ENCODE results near the gene ASB13.
A peak's percentile ranks its signal among the peaks of the same experiment; 100 is the strongest.

ASB13 gene

DNA sequence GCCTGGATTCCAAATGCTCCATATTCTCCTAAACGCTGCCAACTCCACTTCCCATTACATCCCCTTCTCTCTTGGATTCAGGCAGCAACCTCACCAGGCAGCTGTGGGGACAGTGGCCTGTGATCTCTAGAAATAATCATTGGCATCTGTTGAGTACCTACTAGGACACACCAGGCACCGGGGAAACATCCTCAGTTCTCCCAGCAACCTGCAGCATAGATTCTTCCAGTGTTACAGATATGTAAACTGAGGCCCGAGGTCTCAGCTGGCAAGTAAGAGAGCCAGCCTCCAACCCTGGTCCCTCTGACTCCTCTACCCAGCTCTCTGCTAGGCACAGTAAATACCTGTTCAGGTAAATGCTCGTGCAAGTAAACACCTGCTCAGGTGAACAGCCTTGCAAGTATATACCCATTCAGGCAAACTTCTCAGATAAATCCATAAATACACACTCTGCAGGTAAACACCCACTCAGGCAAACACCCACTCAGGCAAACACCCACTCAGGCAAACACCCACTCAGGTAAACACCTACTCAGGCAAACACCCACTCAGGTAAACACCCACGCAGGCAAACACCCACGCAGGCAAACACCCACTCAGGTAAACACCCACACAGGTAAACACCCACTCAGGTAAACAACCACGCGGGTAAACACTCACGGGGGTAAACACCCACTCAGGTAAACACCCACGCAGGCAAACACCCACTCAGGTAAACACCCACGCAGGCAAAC, 18.7 kb downstream of the ASB13 start:
- H3K4me1 ChIP-seq (ENCODE audit: control insufficient read depth, insufficient read depth, low read length), result no peaks in the 10 kb centered on the region
- CTCF ChIA-PET, result no interaction called here
- no peak overlapping the region for H3K27ac ChIP-seq (ENCODE audit: extremely low read depth, low read depth, low read length)
- H3K36me3 ChIP-seq (ENCODE audit: control insufficient read depth in 2 of 2, insufficient read depth in 1 of 2, low read length in 2 of 2), result peaks cover 9 to 10% of the 10 kb centered on the region in 2 experiments; a peak in 2 of 3 replicates
- POLR2A ChIA-PET, result no interaction called here
- TF ChIP-seq ZEB2 (tag by site-specific recombination; IDR thresholded peaks at IDR 0.05) (0 out of 2 replicates have a peak, but pooled peaks have one; percentile 13), ZNF404 (tag by site-specific recombination; IDR thresholded peaks at IDR 0.05) (no peak), SP2 (tag by site-specific recombination; IDR thresholded peaks at IDR 0.05) (no peak), ZBTB8A (tag by site-specific recombination; IDR thresholded peaks at IDR 0.05) (no peak), EGR2 (tag by site-specific recombination; IDR thresholded peaks at IDR 0.05; ENCODE audit: low read depth) (peak; percentile 71; the same call in 1 of the 2 replicates), TCF7L2 (IDR thresholded peaks at IDR 0.05; ENCODE audit: borderline replicate concordance, low read depth, low read length) (no peak), ZFHX2 (tag by site-specific recombination; conservative IDR thresholded peaks at IDR 0.05) (peak; percentile 68), PRDM2 (tag by site-specific recombination; IDR thresholded peaks at IDR 0.05; ENCODE audit: borderline replicate concordance) (no peak), ZNF140 (tag by site-specific recombination; IDR thresholded peaks at IDR 0.05) (no peak), GLI2 (tag by site-specific recombination; IDR thresholded peaks at IDR 0.05; ENCODE audit: borderline replicate concordance, low read depth) (no peak), KLF1 (tag by site-specific recombination; IDR thresholded peaks at IDR 0.05) (no peak)
- TF ChIP-seq, protein P1, sequence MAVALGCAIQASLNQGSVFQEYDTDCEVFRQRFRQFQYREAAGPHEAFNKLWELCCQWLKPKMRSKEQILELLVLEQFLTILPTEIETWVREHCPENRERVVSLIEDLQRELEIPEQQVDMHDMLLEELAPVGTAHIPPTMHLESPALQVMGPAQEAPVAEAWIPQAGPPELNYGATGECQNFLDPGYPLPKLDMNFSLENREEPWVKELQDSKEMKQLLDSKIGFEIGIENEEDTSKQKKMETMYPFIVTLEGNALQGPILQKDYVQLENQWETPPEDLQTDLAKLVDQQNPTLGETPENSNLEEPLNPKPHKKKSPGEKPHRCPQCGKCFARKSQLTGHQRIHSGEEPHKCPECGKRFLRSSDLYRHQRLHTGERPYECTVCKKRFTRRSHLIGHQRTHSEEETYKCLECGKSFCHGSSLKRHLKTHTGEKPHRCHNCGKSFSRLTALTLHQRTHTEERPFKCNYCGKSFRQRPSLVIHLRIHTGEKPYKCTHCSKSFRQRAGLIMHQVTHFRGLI (tag by site-specific recombination; IDR thresholded peaks at IDR 0.05), result no peak
- TF ChIP-seq, protein P2, sequence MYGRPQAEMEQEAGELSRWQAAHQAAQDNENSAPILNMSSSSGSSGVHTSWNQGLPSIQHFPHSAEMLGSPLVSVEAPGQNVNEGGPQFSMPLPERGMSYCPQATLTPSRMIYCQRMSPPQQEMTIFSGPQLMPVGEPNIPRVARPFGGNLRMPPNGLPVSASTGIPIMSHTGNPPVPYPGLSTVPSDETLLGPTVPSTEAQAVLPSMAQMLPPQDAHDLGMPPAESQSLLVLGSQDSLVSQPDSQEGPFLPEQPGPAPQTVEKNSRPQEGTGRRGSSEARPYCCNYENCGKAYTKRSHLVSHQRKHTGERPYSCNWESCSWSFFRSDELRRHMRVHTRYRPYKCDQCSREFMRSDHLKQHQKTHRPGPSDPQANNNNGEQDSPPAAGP (tag by site-specific recombination; IDR thresholded peaks at IDR 0.05), result no peak
- no peak overlapping the region for H3K4me3 ChIP-seq (ENCODE audit: low read depth, low read length)
- H3K9me3 ChIP-seq (ENCODE audit: control insufficient read depth, insufficient read depth, low read depth, low read length), result no peaks in the 10 kb centered on the region

GRCh38 chr10:5645944-5646617, 20.3 kb downstream of the ASB13 start:
- CTCF ChIA-PET, result no interaction called here
- Histone ChIP-seq H3K9me3 (ENCODE audit: control insufficient read depth, insufficient read depth, low read depth, low read length) (no peaks in the 10 kb centered on the region), H3K36me3 (ENCODE audit: control insufficient read depth in 2 of 2, insufficient read depth in 1 of 2, low read length in 2 of 2) (peaks cover 9 to 21% of the 10 kb centered on the region in 2 experiments; a peak in 2 of 3 replicates), H3K27ac (ENCODE audit: extremely low read depth, low read depth, low read length) (no peak overlapping the region), H3K4me3 (ENCODE audit: low read depth, low read length) (no peak overlapping the region), H3K4me1 (ENCODE audit: control insufficient read depth, insufficient read depth, low read length) (no peaks in the 10 kb centered on the region)
- POLR2A ChIA-PET, result no interaction called here
- TF ChIP-seq SP7 (tag by site-specific recombination; IDR thresholded peaks at IDR 0.05) (no peak), SALL2 (tag by site-specific recombination; IDR thresholded peaks at IDR 0.05; ENCODE audit: borderline replicate concordance) (no peak), ZBTB1 (tag by site-specific recombination; IDR thresholded peaks at IDR 0.05) (no peak), ZNF112 (tag by site-specific recombination; IDR thresholded peaks at IDR 0.05) (no peak), ZNF792 (tag by site-specific recombination; IDR thresholded peaks at IDR 0.05) (no peak), ZNF214 (tag by site-specific recombination; IDR thresholded peaks at IDR 0.05; ENCODE audit: borderline replicate concordance) (no peak), ZNF600 (tag by site-specific recombination; IDR thresholded peaks at IDR 0.05) (no peak), ZNF571 (tag by site-specific recombination; IDR thresholded peaks at IDR 0.05) (no peak)
- TF ChIP-seq, protein P3, sequence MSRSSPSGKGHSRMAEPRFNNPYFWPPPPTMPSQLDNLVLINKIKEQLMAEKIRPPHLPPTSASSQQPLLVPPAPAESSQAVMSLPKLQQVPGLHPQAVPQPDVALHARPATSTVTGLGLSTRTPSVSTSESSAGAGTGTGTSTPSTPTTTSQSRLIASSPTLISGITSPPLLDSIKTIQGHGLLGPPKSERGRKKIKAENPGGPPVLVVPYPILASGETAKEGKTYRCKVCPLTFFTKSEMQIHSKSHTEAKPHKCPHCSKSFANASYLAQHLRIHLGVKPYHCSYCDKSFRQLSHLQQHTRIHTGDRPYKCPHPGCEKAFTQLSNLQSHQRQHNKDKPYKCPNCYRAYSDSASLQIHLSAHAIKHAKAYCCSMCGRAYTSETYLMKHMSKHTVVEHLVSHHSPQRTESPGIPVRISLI (tag by site-specific recombination; IDR thresholded peaks at IDR 0.05), result no peak
- TF ChIP-seq, protein P4, sequence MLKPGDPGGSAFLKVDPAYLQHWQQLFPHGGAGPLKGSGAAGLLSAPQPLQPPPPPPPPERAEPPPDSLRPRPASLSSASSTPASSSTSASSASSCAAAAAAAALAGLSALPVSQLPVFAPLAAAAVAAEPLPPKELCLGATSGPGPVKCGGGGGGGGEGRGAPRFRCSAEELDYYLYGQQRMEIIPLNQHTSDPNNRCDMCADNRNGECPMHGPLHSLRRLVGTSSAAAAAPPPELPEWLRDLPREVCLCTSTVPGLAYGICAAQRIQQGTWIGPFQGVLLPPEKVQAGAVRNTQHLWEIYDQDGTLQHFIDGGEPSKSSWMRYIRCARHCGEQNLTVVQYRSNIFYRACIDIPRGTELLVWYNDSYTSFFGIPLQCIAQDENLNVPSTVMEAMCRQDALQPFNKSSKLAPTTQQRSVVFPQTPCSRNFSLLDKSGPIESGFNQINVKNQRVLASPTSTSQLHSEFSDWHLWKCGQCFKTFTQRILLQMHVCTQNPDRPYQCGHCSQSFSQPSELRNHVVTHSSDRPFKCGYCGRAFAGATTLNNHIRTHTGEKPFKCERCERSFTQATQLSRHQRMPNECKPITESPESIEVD (tag by site-specific recombination; IDR thresholded peaks at IDR 0.05), result no peak

All from HEK293 (cell line).